Sigmoid colon (tissue), 7 donors: ENCODE measurements around the gene CAPN12. TPM values are rescaled to one million over a fixed set of nuclear protein-coding genes. Genes with fewer than 3 reads are reported as not detected.
A peak's percentile ranks its signal among the peaks of the same experiment; 100 is the strongest.
"Not testable (repeated sequence)": the region's sequence is repeated elsewhere in the genome, so short reads cannot be mapped to it uniquely, and the experiment has no call there.

Source experiments
- DNase-seq: peaks from one replicate; pipeline ENCODE4 v3.0.0-alpha.2; 2019
- H3K27ac ChIP-seq, 4 donors: fragments of 200-600 bp; sonication (generic); one replicate each; pipeline ENCODE4 v1.5.1; 2016 to 2019; ENCODE audit warnings: mild to moderate bottlenecking in 1 of 4
- H3K27me3 ChIP-seq, 3 donors: fragments of 200-600 bp; sonication (generic); one replicate each; pipeline ENCODE4 v1.5.1; 2019; ENCODE audit warnings: mild to moderate bottlenecking in 1 of 3
- H3K36me3 ChIP-seq, 4 donors: fragments of 200-600 bp; sonication (generic); one replicate each; pipeline ENCODE4 v1.5.1; 2016 to 2019
- H3K4me1 ChIP-seq, 4 donors: fragments of 200-600 bp; sonication (generic); one replicate each; pipeline ENCODE4 v1.5.1; 2017 to 2019
- H3K4me3 ChIP-seq, 4 donors: fragments of 200-600 bp; sonication (generic); one replicate each; pipeline ENCODE4 v1.5.1; 2017 to 2019; ENCODE audit warnings: mild to moderate bottlenecking in 2 of 4, moderate library complexity in 1 of 4
- H3K9me3 ChIP-seq, 4 donors: fragments of 200-600 bp in 3 of 4; sonication (generic) in 3 of 4; one replicate each; pipeline versions ENCODE4 v1.5.1 to v1.6.1; 2013 to 2019
- EP300 ChIP-seq, 4 donors: sonication (generic); formaldehyde crosslinking; IDR thresholded peaks; one replicate each; pipeline ENCODE4 v1.6.1; 2017; ENCODE audit warnings: antibody characterized with exemption in 4 of 4
- POLR2A ChIP-seq, 2 donors: fragments of 450-650 bp; IDR thresholded peaks; one replicate each; pipeline ENCODE4 v1.6.1; 2016; ENCODE audit warnings: antibody characterized with exemption in 2 of 2, mild to moderate bottlenecking in 2 of 2, moderate library complexity in 2 of 2
- POLR2AphosphoS5 ChIP-seq, 4 donors: sonication (generic); formaldehyde crosslinking; IDR thresholded peaks; one replicate each; pipeline ENCODE4 v1.6.1; 2017; ENCODE audit warnings: antibody characterized with exemption in 4 of 4
- WGBS, 2 donors: extraction: QIAGEN DNeasy Blood & Tissue Kit; methylation state at CpG; one replicate each; pipeline ENCODE4 v1.1.7; 2013; 5-methylcytosine and 5-hydroxymethylcytosine counted together
- intact Hi-C: fragments of 100-400 bp; cut with DNase I; formaldehyde crosslinking; loops from one replicate; pipeline ENCODE4 v1.15.1; 2023
- polyA plus RNA-seq, 3 donors: library from polyadenylated mRNA; stranded (reverse); fragments of 200-250 nt; gene quantifications; one replicate each; pipeline ENCODE4 v1.2.3, GENCODE V29; 2013
- total RNA-seq, 4 donors: library from RNA; depleted of rRNA; stranded (reverse); fragments of >200 nt; gene quantifications; one replicate each; pipeline ENCODE4 v1.1.0, GENCODE V29; 2016
- TF ChIP-seq, protein P1 (sequence below), 4 experiments: fragments of 450-650 bp in 3 of 4; fragments of 200-600 bp in 1 of 4; IDR thresholded peaks; one replicate each; pipeline ENCODE4 v1.5.1; 2016 to 2019; ENCODE audit warnings: antibody characterized with exemption in 4 of 4, mild to moderate bottlenecking in 3 of 4, moderate library complexity in 2 of 4
- donor health status: healthy with polysubstance abuse.
- donor health status: Bipolar disorder and iron deficiency.
- donor health status: healthy.

The CAPN12 gene
- total and polyA plus RNA-seq, 7 donors = 0.33 to 14.3 (median 4.2) TPM; not detected in 1

DNA sequence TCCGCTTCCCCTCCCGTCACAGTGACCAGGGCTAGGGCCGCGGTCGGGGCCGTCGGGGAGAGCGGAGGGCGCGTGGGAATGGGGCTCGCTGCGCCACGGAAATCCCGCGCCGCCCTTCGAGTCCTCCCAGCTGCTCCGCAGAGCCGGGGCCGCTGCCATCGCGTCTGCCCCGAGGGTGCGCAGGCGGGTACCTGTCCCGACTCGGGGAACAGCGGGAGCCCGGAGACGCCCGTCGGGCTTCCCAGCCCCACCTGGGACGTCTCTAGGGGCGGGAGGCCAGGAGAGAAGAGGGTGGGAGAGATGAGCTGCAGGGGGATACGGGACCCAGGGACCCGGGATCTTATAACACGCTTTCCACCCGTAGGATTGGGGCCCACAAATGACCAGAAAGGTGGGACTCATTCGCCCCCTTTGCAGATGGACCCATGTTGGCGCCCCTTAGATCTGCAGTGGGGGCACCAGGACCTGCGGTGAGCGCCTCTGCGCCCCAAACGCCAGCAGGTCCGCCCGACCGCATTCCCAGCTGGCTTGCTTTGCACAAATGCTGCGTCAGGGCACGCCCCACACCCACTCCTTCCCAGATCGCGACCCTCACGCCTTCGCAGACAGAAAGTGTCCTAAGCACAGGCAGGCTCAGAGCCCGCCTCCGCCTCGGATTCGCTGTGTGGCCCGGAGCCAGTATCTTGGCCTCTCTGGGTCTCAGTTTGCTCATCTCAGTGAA lies 26.1 kb upstream of the CAPN12 start:
- H3K27me3 ChIP-seq, H3K9me3 ChIP-seq, DNase-seq, intact Hi-C loops, H3K36me3 ChIP-seq, H3K4me1 ChIP-seq: not testable (repeated sequence)
- Histone ChIP-seq H3K27ac (peak overlapping the region in 3 of 4 donors; percentile 17 to 64 (median 43)), H3K4me3 (peak overlapping the region in 3 of 4 donors; percentile 14 to 38 (median 33))
- WGBS, 2 donors = 4 to 26% methylated on average over 27 to 28 of the region's 58 CpGs

DNA sequence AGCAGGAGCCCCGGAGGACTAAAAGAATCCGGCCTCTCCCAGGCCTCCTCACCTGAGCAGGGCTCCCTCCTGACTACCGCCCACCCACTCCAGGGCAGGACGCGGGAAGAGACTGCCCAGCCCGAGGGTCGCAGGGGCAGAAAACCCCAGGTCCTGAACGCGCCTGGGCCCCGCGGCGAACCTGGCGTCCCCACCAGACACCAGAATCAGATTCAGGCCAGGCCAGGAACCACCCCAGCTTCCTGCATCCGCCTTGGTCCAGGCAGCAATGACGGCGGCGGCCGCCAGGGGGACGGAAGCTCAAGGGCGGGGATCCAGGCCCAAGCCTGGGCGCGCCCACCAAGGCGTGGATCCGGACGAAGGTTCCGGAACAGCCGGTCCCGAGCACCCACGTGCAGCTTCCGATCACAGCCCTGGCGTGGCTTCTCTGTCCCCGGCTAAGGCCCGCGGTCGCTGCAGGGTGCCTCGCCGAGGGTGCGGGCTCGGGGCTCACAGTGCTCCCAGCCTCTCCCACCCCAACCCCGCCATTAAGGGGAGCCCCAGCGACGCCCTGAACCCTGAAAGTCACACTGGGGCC lies 25.4 kb upstream of the CAPN12 start:
- intact Hi-C loops = no loop called here

DNA sequence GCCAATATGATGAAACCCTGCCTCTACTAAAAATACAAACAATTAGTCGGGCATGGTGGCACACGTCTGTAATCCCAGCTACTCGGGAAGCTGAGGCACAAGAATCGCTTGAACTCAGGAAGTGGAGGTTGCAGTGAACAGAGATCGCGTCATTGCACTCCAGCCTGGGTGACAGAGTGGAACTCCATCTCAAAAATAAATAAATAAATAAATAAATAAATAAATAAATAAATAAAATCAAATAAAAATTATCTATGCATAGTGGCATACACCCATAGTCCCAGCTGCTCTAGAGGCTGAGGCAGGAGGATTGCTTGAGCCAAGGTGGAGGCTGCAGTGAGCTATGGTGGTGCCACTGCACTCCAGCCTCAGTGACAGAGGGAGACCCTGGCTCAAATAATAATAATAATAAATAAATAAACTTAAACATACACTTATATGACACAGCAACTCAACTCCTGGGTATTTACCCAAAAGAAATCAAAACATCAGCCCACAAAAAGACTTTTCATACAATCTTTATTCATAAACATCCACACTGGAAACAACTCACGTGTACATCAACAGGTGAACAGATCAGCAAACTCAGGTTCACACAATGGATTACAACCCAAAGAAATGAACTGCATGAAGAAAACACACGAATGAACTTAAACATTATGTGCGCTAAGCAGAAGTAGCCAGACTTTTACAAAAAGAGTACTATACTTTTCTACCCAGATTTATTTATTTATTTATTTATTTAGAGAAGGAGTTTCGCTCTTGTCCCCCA lies 22.2 kb upstream of the CAPN12 start:
- no peaks in the 10 kb centered on the region for H3K9me3 ChIP-seq
- 91 to 92% methylated on average over 10 of the region's 10 CpGs for WGBS, 2 donors
- DNase-seq = no peak
- intact Hi-C loops = no loop called here
- no peak overlapping the region for H3K27ac ChIP-seq
- H3K36me3 ChIP-seq = no peaks in the 10 kb centered on the region
- H3K27me3 ChIP-seq = no peaks in the 10 kb centered on the region
- H3K4me1 ChIP-seq = peaks cover 0 to 8% (median 2%) of the 10 kb centered on the region in 4 donors
- no peak for TF ChIP-seq POLR2AphosphoS5 (IDR thresholded peaks at IDR 0.05)
- TF ChIP-seq EP300 (IDR thresholded peaks at IDR 0.05) = no peak
- H3K4me3 ChIP-seq = no peak overlapping the region

More for the DNA sequence above, 25.4 kb upstream of the CAPN12 start:
- peaks cover 0 to 8% (median 2%) of the 10 kb centered on the region in 4 donors for H3K4me1 ChIP-seq
- H3K27ac ChIP-seq = peak overlapping the region in 3 of 4 donors; percentile 17 to 64 (median 43)
- no peaks in the 10 kb centered on the region for H3K27me3 ChIP-seq
- no peaks in the 10 kb centered on the region for H3K9me3 ChIP-seq
- TF ChIP-seq POLR2A (IDR thresholded peaks at IDR 0.05) = no peak
- TF ChIP-seq POLR2AphosphoS5 (IDR thresholded peaks at IDR 0.05) = peak in 3 of 4 donors; percentile 17 to 74 (median 64)
- TF ChIP-seq EP300 (IDR thresholded peaks at IDR 0.05) = peak in 1 of 4 donors; percentile 12
- TF ChIP-seq, protein P1, sequence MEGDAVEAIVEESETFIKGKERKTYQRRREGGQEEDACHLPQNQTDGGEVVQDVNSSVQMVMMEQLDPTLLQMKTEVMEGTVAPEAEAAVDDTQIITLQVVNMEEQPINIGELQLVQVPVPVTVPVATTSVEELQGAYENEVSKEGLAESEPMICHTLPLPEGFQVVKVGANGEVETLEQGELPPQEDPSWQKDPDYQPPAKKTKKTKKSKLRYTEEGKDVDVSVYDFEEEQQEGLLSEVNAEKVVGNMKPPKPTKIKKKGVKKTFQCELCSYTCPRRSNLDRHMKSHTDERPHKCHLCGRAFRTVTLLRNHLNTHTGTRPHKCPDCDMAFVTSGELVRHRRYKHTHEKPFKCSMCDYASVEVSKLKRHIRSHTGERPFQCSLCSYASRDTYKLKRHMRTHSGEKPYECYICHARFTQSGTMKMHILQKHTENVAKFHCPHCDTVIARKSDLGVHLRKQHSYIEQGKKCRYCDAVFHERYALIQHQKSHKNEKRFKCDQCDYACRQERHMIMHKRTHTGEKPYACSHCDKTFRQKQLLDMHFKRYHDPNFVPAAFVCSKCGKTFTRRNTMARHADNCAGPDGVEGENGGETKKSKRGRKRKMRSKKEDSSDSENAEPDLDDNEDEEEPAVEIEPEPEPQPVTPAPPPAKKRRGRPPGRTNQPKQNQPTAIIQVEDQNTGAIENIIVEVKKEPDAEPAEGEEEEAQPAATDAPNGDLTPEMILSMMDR (IDR thresholded peaks at IDR 0.05) = peak; percentile 51 to 81 (median 73)
- H3K36me3 ChIP-seq = no peaks in the 10 kb centered on the region
- peak; percentile 93 for DNase-seq
- 10 to 18% methylated on average over 42 of the region's 42 CpGs for WGBS, 2 donors
- peak overlapping the region in 3 of 4 donors; percentile 14 to 38 (median 33) for H3K4me3 ChIP-seq

DNA sequence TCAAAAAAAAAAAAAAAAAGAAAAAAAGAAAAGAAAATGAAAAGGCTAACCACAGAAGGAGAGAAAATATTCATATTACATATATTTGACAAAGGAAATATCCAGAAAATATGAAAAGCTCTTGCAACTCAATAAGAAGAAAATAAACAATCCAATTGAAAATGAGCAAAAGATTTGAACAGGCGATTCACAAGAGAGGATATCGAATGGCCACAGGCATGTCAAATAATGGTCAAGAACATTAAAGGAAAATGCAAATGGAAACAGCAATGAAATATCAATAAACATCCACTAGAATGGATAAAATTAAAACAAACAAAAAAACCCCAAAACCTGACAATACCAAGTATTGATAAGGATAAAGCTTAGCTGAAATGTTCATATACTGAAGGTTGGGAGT lies 20.9 kb upstream of the CAPN12 start:
- no peaks in the 10 kb centered on the region for H3K36me3 ChIP-seq
- no peak for DNase-seq
- H3K4me1 ChIP-seq = peaks cover 0 to 8% (median 2%) of the 10 kb centered on the region in 4 donors
- TF ChIP-seq POLR2A (IDR thresholded peaks at IDR 0.05) (no peak), EP300 (IDR thresholded peaks at IDR 0.05) (no peak), POLR2AphosphoS5 (IDR thresholded peaks at IDR 0.05) (no peak)
- TF ChIP-seq, protein P1 (IDR thresholded peaks at IDR 0.05) = no peak
- intact Hi-C loops = no loop called here
- 98 to 99% methylated on average over 2 of the region's 2 CpGs for WGBS, 2 donors
- H3K9me3 ChIP-seq = no peaks in the 10 kb centered on the region
- no peaks in the 10 kb centered on the region for H3K27me3 ChIP-seq
- H3K4me3 ChIP-seq = no peak overlapping the region
- no peak overlapping the region for H3K27ac ChIP-seq

DNA sequence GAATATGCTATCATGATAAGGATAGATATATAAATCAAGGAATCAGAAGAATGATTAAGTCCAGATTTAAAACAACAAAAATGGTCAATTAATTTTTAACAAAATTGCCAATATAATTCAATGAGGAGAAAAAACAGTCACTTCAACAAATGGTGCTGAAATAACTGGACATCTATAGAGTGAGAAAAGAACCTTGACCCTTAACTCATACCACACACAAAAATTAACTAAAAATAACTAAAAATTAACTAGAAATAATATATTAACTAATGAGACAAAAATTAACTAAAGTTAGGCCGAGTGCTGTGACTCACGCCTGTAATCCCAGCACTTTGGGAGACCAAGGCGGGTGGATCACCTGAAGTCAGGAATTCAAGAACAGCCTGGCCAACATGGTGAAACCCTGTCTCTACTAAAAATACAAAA lies 19.5 kb upstream of the CAPN12 start:
- no peaks in the 10 kb centered on the region for H3K27me3 ChIP-seq
- H3K9me3 ChIP-seq = no peaks in the 10 kb centered on the region
- WGBS, 2 donors = 87 to 93% methylated on average over 3 of the region's 3 CpGs
- TF ChIP-seq EP300 (IDR thresholded peaks at IDR 0.05) = no peak
- TF ChIP-seq, protein P1 (IDR thresholded peaks at IDR 0.05) = no peak
- TF ChIP-seq POLR2A (IDR thresholded peaks at IDR 0.05) = no peak
- TF ChIP-seq POLR2AphosphoS5 (IDR thresholded peaks at IDR 0.05) = no peak
- no peak for DNase-seq
- no peak overlapping the region for H3K4me3 ChIP-seq
- H3K36me3 ChIP-seq = no peaks in the 10 kb centered on the region
- no peak overlapping the region for H3K27ac ChIP-seq
- no peaks in the 10 kb centered on the region for H3K4me1 ChIP-seq
- intact Hi-C loops = no loop called here

DNA sequence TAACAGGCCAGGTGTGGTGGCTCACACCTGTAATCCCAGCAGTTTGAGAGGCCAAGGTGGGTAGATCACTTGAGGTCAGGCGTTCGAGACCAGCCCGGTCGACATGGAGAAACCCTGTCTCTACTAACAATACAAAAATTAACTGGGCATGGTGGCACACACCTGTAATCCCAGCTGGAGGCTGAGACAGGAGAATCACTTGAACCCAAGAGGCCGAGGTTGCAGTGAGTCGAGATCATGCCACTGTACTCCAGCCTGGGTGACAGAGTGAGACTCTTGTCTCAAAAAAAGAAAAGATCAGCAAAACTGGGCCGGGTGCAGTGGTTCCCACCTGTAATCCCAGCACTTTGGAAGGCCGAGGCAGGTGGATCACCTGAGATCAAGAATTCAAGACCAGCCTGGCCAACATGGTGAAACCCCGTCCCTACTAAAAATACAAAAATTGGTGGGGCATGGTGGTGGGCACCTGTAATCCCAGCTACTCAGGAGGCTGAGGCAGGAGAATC lies 17.7 kb upstream of the CAPN12 start:
- intact Hi-C loops, DNase-seq, H3K4me1 ChIP-seq, H3K9me3 ChIP-seq, H3K36me3 ChIP-seq, H3K27ac ChIP-seq, H3K27me3 ChIP-seq, H3K4me3 ChIP-seq: not testable (repeated sequence)
- 90 to 96% methylated on average over 9 of the region's 9 CpGs for WGBS, 2 donors

DNA sequence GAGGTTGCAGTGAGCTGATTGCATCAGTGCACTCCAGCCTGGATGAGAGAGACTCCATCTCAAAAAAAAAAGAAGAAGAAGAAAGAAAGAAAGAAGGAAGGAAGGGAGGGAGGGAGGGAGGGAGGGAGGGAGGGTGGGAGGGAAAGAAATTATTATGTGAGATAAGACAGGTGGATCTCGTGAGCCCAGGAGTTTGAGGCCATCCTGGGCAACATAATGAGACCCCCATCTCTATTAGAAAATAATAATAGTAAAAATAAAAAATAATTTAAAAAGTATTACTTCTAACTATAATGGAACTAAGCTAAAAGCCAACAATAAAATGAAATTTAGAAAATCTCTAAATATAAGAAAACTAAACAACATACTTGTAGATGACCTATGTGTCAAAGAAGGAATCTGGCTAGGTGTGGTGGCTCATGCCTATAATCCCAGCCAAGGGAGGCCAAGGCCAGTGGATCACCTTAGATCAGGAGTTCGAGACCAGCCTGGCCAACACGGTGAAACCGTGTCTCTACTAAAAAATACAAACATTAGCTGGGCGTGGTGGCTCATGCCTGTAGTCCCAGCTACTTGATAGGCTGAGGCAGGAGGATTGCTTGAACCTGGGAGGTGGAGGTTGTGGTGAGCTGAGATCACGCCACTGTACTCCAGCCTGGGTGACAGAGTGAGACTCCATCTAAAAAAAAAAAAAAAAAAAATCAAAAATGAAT lies 16.7 kb upstream of the CAPN12 start:
- H3K4me3 ChIP-seq, H3K27me3 ChIP-seq, H3K36me3 ChIP-seq, H3K4me1 ChIP-seq, intact Hi-C loops, H3K27ac ChIP-seq, H3K9me3 ChIP-seq, DNase-seq: not testable (repeated sequence)
- WGBS, 2 donors = 53 to 80% methylated on average over 6 of the region's 6 CpGs
